ENCODE data around the gene LCNL1. TPM values are rescaled to one million over a fixed set of nuclear protein-coding genes. Genes with fewer than 3 reads are reported as not detected.

Gene LCNL1
- total RNA-seq, 2 experiments from 2014 or later, result not detected

- H3K4me3 Mint-ChIP-seq, result no peak overlapping the region
- ChIA-PET CTCF (interaction anchor here (1.4 kb wide), 1 partner anchor 9 kb away, joined by 3 read pairs; no protein-coding TSS in a partner anchor), POLR2A (interaction anchor here (1.2 kb wide), 1 partner anchor 9 kb away, joined by 3 read pairs; no protein-coding TSS in a partner anchor)
- no peaks in the 10 kb centered on the region for H3K9me3 Mint-ChIP-seq
- no peak for ATAC-seq
- TF ChIP-seq CTCF (IDR thresholded peaks at IDR 0.05), result no peak
- H3K36me3 Mint-ChIP-seq (ENCODE audit: low read depth), result no peaks in the 10 kb centered on the region
- H3K27ac Mint-ChIP-seq, result no peak overlapping the region
- intact Hi-C loops (cut with micrococcal nuclease), result no loop called here
- peaks cover 11% of the 10 kb centered on the region for H3K27me3 Mint-ChIP-seq
- DNase-seq, result no peak
- H3K4me1 Mint-ChIP-seq (ENCODE audit: low read depth), result peaks cover 2% of the 10 kb centered on the region
Observed at GRCh38 chr9:136981588-136982231, 1.1 kb upstream of the LCNL1 start.

GRCh38 chr9:136983167-136983566 is 374 bp downstream of the LCNL1 start:
- no peak overlapping the region for H3K27ac Mint-ChIP-seq
- ATAC-seq (no peak), DNase-seq (no peak)
- ChIA-PET POLR2A (no interaction called here), CTCF (no interaction called here)
- peaks cover 11% of the 10 kb centered on the region for H3K27me3 Mint-ChIP-seq
- intact Hi-C loops (cut with micrococcal nuclease), result no loop called here
- H3K4me3 Mint-ChIP-seq, result no peak overlapping the region
- H3K36me3 Mint-ChIP-seq (ENCODE audit: low read depth), result no peaks in the 10 kb centered on the region
- no peaks in the 10 kb centered on the region for H3K4me1 Mint-ChIP-seq (ENCODE audit: low read depth)
- no peak for TF ChIP-seq CTCF (IDR thresholded peaks at IDR 0.05)
- H3K9me3 Mint-ChIP-seq, result no peaks in the 10 kb centered on the region

GRCh38 chr9:136983656-136984314 is 992 bp downstream of the LCNL1 start:
- H3K36me3 Mint-ChIP-seq (ENCODE audit: low read depth), result no peaks in the 10 kb centered on the region
- POLR2A ChIA-PET, result no interaction called here
- H3K4me1 Mint-ChIP-seq (ENCODE audit: low read depth), result no peaks in the 10 kb centered on the region
- H3K4me3 Mint-ChIP-seq, result no peak overlapping the region
- intact Hi-C loops (cut with micrococcal nuclease), result no loop called here
- H3K27ac Mint-ChIP-seq, result no peak overlapping the region
- peaks cover 11% of the 10 kb centered on the region for H3K27me3 Mint-ChIP-seq
- CTCF ChIA-PET, result no interaction called here
- DNase-seq (no peak), ATAC-seq (no peak)
- no peak for TF ChIP-seq CTCF (IDR thresholded peaks at IDR 0.05)
- H3K9me3 Mint-ChIP-seq, result no peaks in the 10 kb centered on the region

- Mint-ChIP-seq H3K4me1 (ENCODE audit: low read depth) (no peaks in the 10 kb centered on the region), H3K9me3 (no peaks in the 10 kb centered on the region), H3K27me3 (peaks cover 11% of the 10 kb centered on the region), H3K36me3 (ENCODE audit: low read depth) (no peaks in the 10 kb centered on the region), H3K27ac (no peak overlapping the region), H3K4me3 (no peak overlapping the region)
- ChIA-PET POLR2A (interaction anchor here (0.6 to 1.1 kb wide), 2 partner anchors 10 to 188 kb away, joined by 3 to 5 read pairs; partner anchors contain the start of gene CCDC183), CTCF (interaction anchor here (0.7 kb wide), 2 partner anchors 36 to 51 kb away, joined by 3 read pairs; no protein-coding TSS in a partner anchor)
- intact Hi-C loops (cut with micrococcal nuclease), result no loop called here
- DNase-seq (no peak), ATAC-seq (no peak)
- TF ChIP-seq CTCF (IDR thresholded peaks at IDR 0.05), result no peak
Observed at GRCh38 chr9:136984464-136985026, 1.8 kb downstream of the LCNL1 start.

All from activated CD8-positive, alpha-beta T cell treated with anti-CD3 and anti-CD28 coated beads for 36 hours (primary cell).